Measurements from ENCODE around the gene ATF1. TPM values are rescaled to one million over a fixed set of nuclear protein-coding genes. Genes with fewer than 3 reads are reported as not detected.

Gene ATF1
- total RNA-seq, 1 donor from 2014 or later = 16.2 TPM

DNA sequence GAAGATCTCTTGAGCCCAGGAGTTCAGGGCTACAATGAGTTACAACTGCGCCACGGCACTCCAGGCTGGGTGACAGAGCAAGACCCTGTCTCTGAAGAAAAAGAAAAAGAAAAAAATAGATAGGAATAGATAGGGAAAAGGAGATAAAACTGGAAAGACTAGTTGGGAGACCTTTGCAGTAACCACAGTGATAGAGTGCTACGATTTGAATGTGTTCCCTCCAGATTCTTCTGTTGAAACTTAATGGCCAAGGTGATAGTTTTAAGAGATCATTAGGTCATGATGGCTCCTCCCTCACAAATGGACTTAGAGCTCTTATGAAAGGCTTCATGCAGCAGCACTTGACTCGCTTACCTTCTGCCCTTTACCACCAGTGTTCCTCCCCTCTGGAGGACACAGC is 13.5 kb upstream of the ATF1 start:
- Mint-ChIP-seq H3K27ac (ENCODE audit: unreplicated experiment) (peak overlapping the region; percentile 17), H3K9me3 (ENCODE audit: unreplicated experiment) (no peaks in the 10 kb centered on the region), H3K4me1 (ENCODE audit: unreplicated experiment) (no peaks in the 10 kb centered on the region), H3K4me3 (ENCODE audit: unreplicated experiment) (no peak overlapping the region), H3K36me3 (ENCODE audit: low read depth, unreplicated experiment) (peaks cover 11% of the 10 kb centered on the region), H3K27me3 (ENCODE audit: unreplicated experiment) (no peaks in the 10 kb centered on the region)
- no peak for DNase-seq (ENCODE audit: low spot score)
- TF ChIP-seq, protein P1, sequence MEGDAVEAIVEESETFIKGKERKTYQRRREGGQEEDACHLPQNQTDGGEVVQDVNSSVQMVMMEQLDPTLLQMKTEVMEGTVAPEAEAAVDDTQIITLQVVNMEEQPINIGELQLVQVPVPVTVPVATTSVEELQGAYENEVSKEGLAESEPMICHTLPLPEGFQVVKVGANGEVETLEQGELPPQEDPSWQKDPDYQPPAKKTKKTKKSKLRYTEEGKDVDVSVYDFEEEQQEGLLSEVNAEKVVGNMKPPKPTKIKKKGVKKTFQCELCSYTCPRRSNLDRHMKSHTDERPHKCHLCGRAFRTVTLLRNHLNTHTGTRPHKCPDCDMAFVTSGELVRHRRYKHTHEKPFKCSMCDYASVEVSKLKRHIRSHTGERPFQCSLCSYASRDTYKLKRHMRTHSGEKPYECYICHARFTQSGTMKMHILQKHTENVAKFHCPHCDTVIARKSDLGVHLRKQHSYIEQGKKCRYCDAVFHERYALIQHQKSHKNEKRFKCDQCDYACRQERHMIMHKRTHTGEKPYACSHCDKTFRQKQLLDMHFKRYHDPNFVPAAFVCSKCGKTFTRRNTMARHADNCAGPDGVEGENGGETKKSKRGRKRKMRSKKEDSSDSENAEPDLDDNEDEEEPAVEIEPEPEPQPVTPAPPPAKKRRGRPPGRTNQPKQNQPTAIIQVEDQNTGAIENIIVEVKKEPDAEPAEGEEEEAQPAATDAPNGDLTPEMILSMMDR (IDR thresholded peaks at IDR 0.05; ENCODE audit: unreplicated experiment) = no peak

DNA sequence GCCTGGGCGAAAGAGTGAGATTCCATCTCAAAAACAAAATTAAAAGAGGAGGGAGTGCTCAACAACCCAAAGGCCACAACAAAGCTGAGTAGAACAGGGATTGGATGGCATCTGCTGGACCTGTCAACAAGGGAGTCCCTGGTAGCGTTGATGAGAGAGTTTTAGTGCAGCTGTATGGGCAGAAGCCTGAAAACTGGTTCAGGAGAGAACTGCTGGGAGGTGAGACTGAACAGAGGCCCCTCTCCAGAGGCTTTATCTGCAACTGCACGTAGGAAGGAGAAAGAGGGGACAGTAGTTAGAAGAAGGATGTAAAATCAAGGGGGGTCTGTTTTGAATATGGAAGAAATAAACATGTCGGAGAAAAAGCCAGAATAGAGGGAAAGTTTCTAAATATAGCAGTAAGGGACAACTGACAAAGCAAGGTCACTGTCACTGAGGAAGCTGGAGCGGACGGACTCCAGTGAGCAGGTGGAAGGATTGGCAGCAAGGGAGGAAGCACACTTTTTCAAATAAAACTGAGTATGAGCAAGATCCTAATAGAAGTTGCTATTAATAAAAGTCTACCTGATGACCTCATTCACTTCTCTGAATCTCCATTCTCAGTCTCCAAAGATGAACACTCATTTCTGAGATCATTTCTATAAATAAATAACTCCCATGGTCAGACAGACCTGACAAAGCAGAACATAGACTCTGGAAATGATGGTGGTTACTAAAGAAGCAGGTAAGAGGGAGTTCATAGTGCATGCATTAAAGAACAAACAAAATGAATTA is 11.8 kb upstream of the ATF1 start:
- TF ChIP-seq, protein P1 (IDR thresholded peaks at IDR 0.05; ENCODE audit: unreplicated experiment) = no peak
- H3K4me1 Mint-ChIP-seq (ENCODE audit: unreplicated experiment) = no peaks in the 10 kb centered on the region
- H3K27ac Mint-ChIP-seq (ENCODE audit: unreplicated experiment) = no peak overlapping the region
- H3K9me3 Mint-ChIP-seq (ENCODE audit: unreplicated experiment) = no peaks in the 10 kb centered on the region
- no peaks in the 10 kb centered on the region for H3K27me3 Mint-ChIP-seq (ENCODE audit: unreplicated experiment)
- H3K36me3 Mint-ChIP-seq (ENCODE audit: low read depth, unreplicated experiment) = peaks cover 7% of the 10 kb centered on the region
- DNase-seq (ENCODE audit: low spot score) = no peak
- H3K4me3 Mint-ChIP-seq (ENCODE audit: unreplicated experiment) = no peak overlapping the region

DNA sequence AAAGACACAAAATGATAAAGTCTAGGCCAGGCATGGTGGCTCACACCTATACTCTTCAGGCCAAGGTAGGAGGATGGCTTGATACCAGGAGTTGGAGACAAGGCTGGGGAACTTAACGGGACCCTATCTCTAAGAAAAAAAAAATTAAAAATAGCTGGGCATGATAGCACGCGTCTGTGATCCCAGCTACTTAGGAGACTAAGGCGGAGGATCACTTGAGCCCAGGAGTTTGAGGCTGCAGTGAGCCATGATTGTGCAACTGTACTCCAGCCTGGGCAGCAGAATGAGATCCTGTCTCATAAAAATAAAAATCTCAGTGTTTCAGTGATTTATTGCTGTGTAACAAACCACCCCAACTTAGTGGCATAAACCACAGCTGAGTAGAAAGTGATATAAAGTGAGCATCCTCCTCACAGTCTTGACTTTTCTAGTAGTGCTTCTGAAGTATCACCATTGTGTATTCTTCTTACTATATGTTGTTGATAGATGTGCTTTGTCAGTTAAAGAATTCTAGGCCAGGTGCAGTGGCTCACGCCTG is 10.6 kb upstream of the ATF1 start:
- H3K36me3 Mint-ChIP-seq (ENCODE audit: low read depth, unreplicated experiment) = peaks cover 7% of the 10 kb centered on the region
- no peaks in the 10 kb centered on the region for H3K27me3 Mint-ChIP-seq (ENCODE audit: unreplicated experiment)
- no peaks in the 10 kb centered on the region for H3K9me3 Mint-ChIP-seq (ENCODE audit: unreplicated experiment)
- H3K4me1 Mint-ChIP-seq (ENCODE audit: unreplicated experiment) = no peaks in the 10 kb centered on the region
- no peak overlapping the region for H3K4me3 Mint-ChIP-seq (ENCODE audit: unreplicated experiment)
- no peak for DNase-seq (ENCODE audit: low spot score)
- no peak overlapping the region for H3K27ac Mint-ChIP-seq (ENCODE audit: unreplicated experiment)
- TF ChIP-seq, protein P1 (IDR thresholded peaks at IDR 0.05; ENCODE audit: unreplicated experiment) = no peak

DNA sequence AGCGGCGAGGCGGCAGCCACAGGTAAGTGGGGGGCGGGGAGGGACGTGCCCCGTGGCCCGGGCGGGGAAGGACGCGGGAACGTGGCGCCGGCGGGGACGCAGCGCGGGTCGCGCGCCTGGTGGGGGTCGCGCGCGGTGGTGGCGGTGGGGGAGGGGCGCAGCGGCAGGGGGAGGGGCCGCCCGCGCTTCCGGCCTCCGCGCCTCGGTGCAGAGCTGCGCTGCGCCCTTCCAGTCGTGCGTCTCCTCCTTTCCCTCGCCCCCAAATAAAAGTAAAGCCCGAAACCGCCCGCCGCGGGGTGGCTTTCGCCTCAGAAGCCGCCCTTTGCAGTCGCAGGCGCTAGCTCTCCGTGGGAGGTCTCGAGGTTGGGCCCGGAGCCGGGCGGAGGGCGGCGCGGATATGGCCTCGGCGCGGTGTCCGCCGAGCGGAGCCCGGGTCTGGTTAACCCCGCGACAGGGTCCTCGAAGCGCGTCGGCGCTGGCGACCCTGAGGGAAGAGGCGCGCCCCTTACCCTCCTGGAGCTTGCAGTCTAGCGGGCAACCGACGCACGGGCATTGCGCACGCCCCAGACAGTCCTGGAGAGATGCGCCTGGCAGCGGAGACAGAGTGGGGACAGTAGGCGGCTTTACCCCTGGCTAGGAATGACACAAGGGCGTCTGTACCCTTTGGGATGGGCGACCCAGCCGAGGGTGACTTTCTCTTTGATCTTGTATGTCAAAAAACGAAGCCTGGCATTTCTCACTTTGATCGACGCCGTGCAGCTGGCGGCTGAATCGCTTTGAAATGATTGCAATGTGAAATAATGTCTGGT is 589 bp downstream of the ATF1 start:
- H3K36me3 Mint-ChIP-seq (ENCODE audit: low read depth, unreplicated experiment) = peaks cover 10% of the 10 kb centered on the region
- DNase-seq (ENCODE audit: low spot score) = peak; percentile 69
- H3K27ac Mint-ChIP-seq (ENCODE audit: unreplicated experiment) = peak overlapping the region; percentile 86
- peak overlapping the region; percentile 95 for H3K4me3 Mint-ChIP-seq (ENCODE audit: unreplicated experiment)
- peaks cover 6% of the 10 kb centered on the region for H3K27me3 Mint-ChIP-seq (ENCODE audit: unreplicated experiment)
- TF ChIP-seq, protein P1 (IDR thresholded peaks at IDR 0.05; ENCODE audit: unreplicated experiment) = no peak
- H3K4me1 Mint-ChIP-seq (ENCODE audit: unreplicated experiment) = peaks cover 12% of the 10 kb centered on the region
- H3K9me3 Mint-ChIP-seq (ENCODE audit: unreplicated experiment) = no peaks in the 10 kb centered on the region

Measured in endothelial cell (in vitro differentiated cells).